AG09319 (cell line): ENCODE results near the gene STMND1.

Experiments used
- DNase-seq: peaks from one replicate; pipeline ENCODE4 v3.0.0-alpha.2; 2010; ENCODE audit warnings: low read depth; ENCODE audit errors: extremely low read depth
- CTCF ChIP-seq: IDR thresholded peaks from 2 replicates; pipeline ENCODE4 v1.5.1; 2011; ENCODE audit warnings: low read depth, mild to moderate bottlenecking, inconsistent platforms, low read length, moderate library complexity

The STMND1 gene

DNA sequence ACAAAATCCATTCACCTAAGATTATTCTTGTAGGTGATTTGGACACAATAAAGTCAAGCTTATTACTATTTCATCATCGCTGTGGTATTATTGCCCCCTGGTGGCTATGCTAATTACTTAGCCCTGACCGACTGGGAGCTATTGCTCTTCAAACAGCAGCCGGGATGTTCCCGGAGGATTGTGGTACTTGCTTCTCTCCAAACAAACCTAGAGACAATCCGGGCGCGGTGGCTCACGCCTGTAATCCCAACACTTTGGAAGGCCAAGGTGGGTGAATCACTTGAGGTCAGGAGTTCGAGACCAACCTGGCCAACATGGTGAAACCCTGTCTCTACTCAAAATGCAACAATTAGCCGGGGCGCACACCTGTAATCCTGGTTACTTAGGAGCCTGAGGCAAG is 15.4 kb upstream of the STMND1 start:
- TF ChIP-seq CTCF, result peak; percentile 56
- peak; percentile 47 for DNase-seq

GRCh38 chr6:17088091-17088611 is 13.7 kb upstream of the STMND1 start:
- no peak for DNase-seq
- TF ChIP-seq CTCF, result no peak

- TF ChIP-seq CTCF, result peak; percentile 51
- DNase-seq, result no peak
These were observed 10.7 kb upstream of the STMND1 start for GRCh38 chr6:17091122-17091521.

GRCh38 chr6:17093686-17094085 is 8.2 kb upstream of the STMND1 start:
- TF ChIP-seq CTCF, result peak; percentile 19
- DNase-seq, result no peak

DNA sequence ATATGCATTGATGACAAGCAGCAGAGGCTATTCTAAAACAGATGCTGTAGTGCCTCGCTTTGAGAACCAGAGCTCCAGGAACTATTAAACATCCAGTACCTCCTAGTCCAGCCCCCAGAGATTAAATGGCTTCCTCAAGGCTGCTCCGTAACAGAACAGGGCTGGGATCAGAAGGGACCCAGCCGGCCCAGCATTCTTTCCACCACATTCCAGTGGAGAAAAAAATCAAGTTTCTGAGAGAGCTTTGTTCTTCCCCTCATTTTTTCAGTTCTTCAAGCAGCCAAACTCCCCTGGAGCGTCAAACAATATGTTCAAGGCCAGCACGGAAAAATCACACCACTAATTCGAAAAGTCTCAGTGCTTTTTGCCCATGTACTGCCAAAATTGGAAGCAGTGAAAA is 5.8 kb upstream of the STMND1 start:
- DNase-seq, result no peak

DNA sequence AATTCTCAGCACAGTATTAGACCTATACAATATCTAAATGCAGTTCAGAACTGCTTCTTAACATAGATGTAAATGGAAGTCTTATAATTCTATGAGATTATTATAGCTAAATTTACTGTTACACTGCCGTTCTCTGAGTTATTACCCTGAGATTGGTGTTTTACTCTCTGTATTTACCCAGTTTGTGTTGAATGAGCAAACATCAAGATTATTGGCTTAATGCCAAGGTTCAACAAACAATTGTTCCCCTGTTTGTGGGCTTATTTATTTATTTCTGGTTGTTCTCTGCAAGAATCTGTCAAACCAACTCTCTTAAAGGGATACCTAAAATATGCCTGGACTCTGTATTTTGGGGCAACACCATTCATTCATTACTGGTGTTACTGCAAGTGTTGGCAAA is 5.2 kb upstream of the STMND1 start:
- no peak for TF ChIP-seq CTCF
- DNase-seq, result no peak

More for the DNA sequence above, 5.8 kb upstream of the STMND1 start:
- no peak for TF ChIP-seq CTCF

GRCh38 chr6:17097982-17098381 is 3.9 kb upstream of the STMND1 start:
- no peak for DNase-seq
- TF ChIP-seq CTCF, result no peak
